ENCODE data around the gene GPR137.

Gene GPR137

GRCh38 chr11:64250415-64251015, 35.1 kb upstream of the GPR137 start:
- peak overlapping the region; percentile 53 to 65 for H3K4me3 ChIP-seq (ENCODE audit: low read depth in 1 of 2, low read length in 2 of 2)
- peaks cover 3 to 45% of the 10 kb centered on the region in 2 donors for H3K4me1 ChIP-seq (ENCODE audit: control insufficient read depth in 1 of 2, insufficient read depth in 2 of 2, low read length in 2 of 2)
- H3K27me3 ChIP-seq (ENCODE audit: low read depth, low read length) = no peaks in the 10 kb centered on the region
- H3K36me3 ChIP-seq (ENCODE audit: control insufficient read depth in 1 of 2, insufficient read depth in 2 of 2, low read length in 2 of 2) = peaks cover 7 to 10% of the 10 kb centered on the region in 2 donors
- H3K9me3 ChIP-seq (ENCODE audit: control insufficient read depth in 1 of 2, low read length in 2 of 2) = no peaks in the 10 kb centered on the region
- H3K27ac ChIP-seq (ENCODE audit: low read length) = no peak overlapping the region

- Histone ChIP-seq H3K27ac (ENCODE audit: low read length) (peak within 1 kb of the TSS; percentile 63), H3K4me3 (ENCODE audit: low read depth in 1 of 2, low read length in 2 of 2) (peak within 1 kb of the TSS; percentile 67 to 79), H3K27me3 (ENCODE audit: low read depth, low read length) (no peaks in the 10 kb centered on the region), H3K4me1 (ENCODE audit: control insufficient read depth in 1 of 2, insufficient read depth in 2 of 2, low read length in 2 of 2) (peaks cover 3 to 39% of the 10 kb centered on the region in 2 donors), H3K36me3 (ENCODE audit: control insufficient read depth in 1 of 2, insufficient read depth in 2 of 2, low read length in 2 of 2) (peaks cover 7 to 14% of the 10 kb centered on the region in 2 donors), H3K9me3 (ENCODE audit: control insufficient read depth in 1 of 2, low read length in 2 of 2) (no peaks in the 10 kb centered on the region)
Measured at GRCh38 chr11:64251016-64251752, 34.5 kb upstream of the GPR137 start, which contains the start of gene PLCB3. PLCB3 (plus strand) TSS chr11:64251530; CDS start chr11:64251650, 120 bp downstream.

- Histone ChIP-seq H3K36me3 (ENCODE audit: control insufficient read depth in 1 of 2, insufficient read depth in 2 of 2, low read length in 2 of 2) (peaks cover 12 to 19% of the 10 kb centered on the region in 2 donors), H3K9me3 (ENCODE audit: control insufficient read depth in 1 of 2, low read length in 2 of 2) (no peaks in the 10 kb centered on the region), H3K4me1 (ENCODE audit: control insufficient read depth in 1 of 2, insufficient read depth in 2 of 2, low read length in 2 of 2) (peaks cover 3 to 38% of the 10 kb centered on the region in 2 donors), H3K27ac (ENCODE audit: low read length) (peak overlapping the region; percentile 63), H3K4me3 (ENCODE audit: low read depth in 1 of 2, low read length in 2 of 2) (peak overlapping the region; percentile 67 to 79), H3K27me3 (ENCODE audit: low read depth, low read length) (no peaks in the 10 kb centered on the region)
Measured at GRCh38 chr11:64251753-64252002, 34.0 kb upstream of the GPR137 start.

- peaks cover 3 to 34% of the 10 kb centered on the region in 2 donors for H3K4me1 ChIP-seq (ENCODE audit: control insufficient read depth in 1 of 2, insufficient read depth in 2 of 2, low read length in 2 of 2)
- H3K4me3 ChIP-seq (ENCODE audit: low read depth in 1 of 2, low read length in 2 of 2) = peak overlapping the region; percentile 67 to 79
- no peaks in the 10 kb centered on the region for H3K27me3 ChIP-seq (ENCODE audit: low read depth, low read length)
- peaks cover 12 to 20% of the 10 kb centered on the region in 2 donors for H3K36me3 ChIP-seq (ENCODE audit: control insufficient read depth in 1 of 2, insufficient read depth in 2 of 2, low read length in 2 of 2)
- H3K27ac ChIP-seq (ENCODE audit: low read length) = peak overlapping the region; percentile 63
- no peaks in the 10 kb centered on the region for H3K9me3 ChIP-seq (ENCODE audit: control insufficient read depth in 1 of 2, low read length in 2 of 2)
Measured at GRCh38 chr11:64252003-64252872, 33.4 kb upstream of the GPR137 start.

GRCh38 chr11:64253043-64253442, 32.6 kb upstream of the GPR137 start:
- Histone ChIP-seq H3K4me1 (ENCODE audit: control insufficient read depth in 1 of 2, insufficient read depth in 2 of 2, low read length in 2 of 2) (peaks cover 3 to 28% of the 10 kb centered on the region in 2 donors), H3K4me3 (ENCODE audit: low read depth in 1 of 2, low read length in 2 of 2) (peak overlapping the region; percentile 67 to 79), H3K27me3 (ENCODE audit: low read depth, low read length) (no peaks in the 10 kb centered on the region), H3K9me3 (ENCODE audit: control insufficient read depth in 1 of 2, low read length in 2 of 2) (no peaks in the 10 kb centered on the region), H3K27ac (ENCODE audit: low read length) (peak overlapping the region; percentile 51), H3K36me3 (ENCODE audit: control insufficient read depth in 1 of 2, insufficient read depth in 2 of 2, low read length in 2 of 2) (peaks cover 12 to 21% of the 10 kb centered on the region in 2 donors)

- H3K9me3 ChIP-seq (ENCODE audit: control insufficient read depth in 1 of 2, low read length in 2 of 2) = no peaks in the 10 kb centered on the region
- peaks cover 13 to 25% of the 10 kb centered on the region in 2 donors for H3K36me3 ChIP-seq (ENCODE audit: control insufficient read depth in 1 of 2, insufficient read depth in 2 of 2, low read length in 2 of 2)
- H3K27me3 ChIP-seq (ENCODE audit: low read depth, low read length) = no peaks in the 10 kb centered on the region
- H3K4me3 ChIP-seq (ENCODE audit: low read depth in 1 of 2, low read length in 2 of 2) = peak overlapping the region in 1 of 2 donors; percentile 79
- H3K4me1 ChIP-seq (ENCODE audit: control insufficient read depth in 1 of 2, insufficient read depth in 2 of 2, low read length in 2 of 2) = peaks cover 3 to 28% of the 10 kb centered on the region in 2 donors
- no peak overlapping the region for H3K27ac ChIP-seq (ENCODE audit: low read length)
Measured at GRCh38 chr11:64253481-64253880, 32.2 kb upstream of the GPR137 start.

- Histone ChIP-seq H3K27me3 (ENCODE audit: low read depth, low read length) (no peaks in the 10 kb centered on the region), H3K4me1 (ENCODE audit: control insufficient read depth in 1 of 2, insufficient read depth in 2 of 2, low read length in 2 of 2) (peaks cover 3 to 28% of the 10 kb centered on the region in 2 donors), H3K27ac (ENCODE audit: low read length) (no peak overlapping the region), H3K4me3 (ENCODE audit: low read depth in 1 of 2, low read length in 2 of 2) (no peak overlapping the region), H3K36me3 (ENCODE audit: control insufficient read depth in 1 of 2, insufficient read depth in 2 of 2, low read length in 2 of 2) (peaks cover 19 to 34% of the 10 kb centered on the region in 2 donors), H3K9me3 (ENCODE audit: control insufficient read depth in 1 of 2, low read length in 2 of 2) (no peaks in the 10 kb centered on the region)
Measured at GRCh38 chr11:64254326-64254725, 31.3 kb upstream of the GPR137 start.

DNA sequence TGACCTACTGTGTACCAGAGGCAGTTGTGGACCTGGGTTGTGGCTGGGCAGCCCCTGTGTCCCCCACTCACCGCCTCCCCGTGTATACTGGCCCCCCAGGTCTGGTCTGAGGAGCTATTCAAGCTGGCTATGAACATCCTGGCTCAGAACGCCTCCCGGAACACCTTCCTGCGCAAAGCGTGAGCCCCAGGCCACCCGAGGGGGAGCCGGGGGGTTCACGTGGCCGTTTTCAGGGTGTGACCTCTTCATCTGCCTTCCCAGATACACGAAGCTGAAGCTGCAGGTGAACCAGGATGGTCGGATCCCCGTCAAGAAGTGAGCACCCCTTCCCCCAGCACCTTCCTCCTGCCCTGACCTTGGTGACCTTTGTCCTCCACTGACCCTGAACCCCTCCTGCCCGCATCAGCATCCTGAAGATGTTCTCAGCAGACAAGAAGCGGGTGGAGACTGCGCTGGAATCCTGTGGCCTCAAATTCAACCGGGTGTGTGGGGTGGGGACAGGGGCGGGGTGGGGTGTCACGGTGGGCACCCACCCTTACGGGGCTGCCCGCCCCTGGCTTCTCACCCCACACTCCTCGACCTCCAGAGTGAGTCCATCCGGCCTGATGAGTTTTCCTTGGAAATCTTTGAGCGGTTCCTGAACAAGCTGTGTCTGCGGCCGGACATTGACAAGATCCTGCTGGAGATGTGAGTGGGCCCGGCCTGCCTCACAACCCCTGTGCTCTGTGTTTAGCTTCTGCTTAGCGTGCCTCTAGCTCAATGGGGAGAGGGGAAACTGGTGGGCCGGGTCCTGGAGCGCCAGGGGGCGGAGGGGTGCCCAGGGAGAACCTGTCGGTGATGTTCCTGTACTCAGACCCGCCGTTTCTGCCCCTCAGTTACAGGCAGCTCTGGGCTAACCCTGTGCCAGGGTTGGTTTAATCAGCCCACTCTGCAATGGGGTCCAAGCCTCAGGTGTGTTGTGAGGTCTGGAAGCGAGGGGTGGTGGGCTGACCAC, 30.2 kb upstream of the GPR137 start:
- no peaks in the 10 kb centered on the region for H3K27me3 ChIP-seq (ENCODE audit: low read depth, low read length)
- no peak overlapping the region for H3K4me3 ChIP-seq (ENCODE audit: low read depth in 1 of 2, low read length in 2 of 2)
- H3K36me3 ChIP-seq (ENCODE audit: control insufficient read depth in 1 of 2, insufficient read depth in 2 of 2, low read length in 2 of 2) = peaks cover 24 to 43% of the 10 kb centered on the region in 2 donors

GRCh38 chr11:64256300-64256699, 29.3 kb upstream of the GPR137 start:
- no peak overlapping the region for H3K27ac ChIP-seq (ENCODE audit: low read length)
- H3K27me3 ChIP-seq (ENCODE audit: low read depth, low read length) = no peaks in the 10 kb centered on the region
- H3K4me1 ChIP-seq (ENCODE audit: control insufficient read depth in 1 of 2, insufficient read depth in 2 of 2, low read length in 2 of 2) = peaks cover 0 to 22% of the 10 kb centered on the region in 2 donors
- peaks cover 24 to 47% of the 10 kb centered on the region in 2 donors for H3K36me3 ChIP-seq (ENCODE audit: control insufficient read depth in 1 of 2, insufficient read depth in 2 of 2, low read length in 2 of 2)
- no peak overlapping the region for H3K4me3 ChIP-seq (ENCODE audit: low read depth in 1 of 2, low read length in 2 of 2)
- no peaks in the 10 kb centered on the region for H3K9me3 ChIP-seq (ENCODE audit: control insufficient read depth in 1 of 2, low read length in 2 of 2)

More for the DNA sequence above, 30.2 kb upstream of the GPR137 start:
- H3K9me3 ChIP-seq (ENCODE audit: control insufficient read depth in 1 of 2, low read length in 2 of 2) = no peaks in the 10 kb centered on the region
- H3K27ac ChIP-seq (ENCODE audit: low read length) = no peak overlapping the region
- H3K4me1 ChIP-seq (ENCODE audit: control insufficient read depth in 1 of 2, insufficient read depth in 2 of 2, low read length in 2 of 2) = peaks cover 3 to 27% of the 10 kb centered on the region in 2 donors

DNA sequence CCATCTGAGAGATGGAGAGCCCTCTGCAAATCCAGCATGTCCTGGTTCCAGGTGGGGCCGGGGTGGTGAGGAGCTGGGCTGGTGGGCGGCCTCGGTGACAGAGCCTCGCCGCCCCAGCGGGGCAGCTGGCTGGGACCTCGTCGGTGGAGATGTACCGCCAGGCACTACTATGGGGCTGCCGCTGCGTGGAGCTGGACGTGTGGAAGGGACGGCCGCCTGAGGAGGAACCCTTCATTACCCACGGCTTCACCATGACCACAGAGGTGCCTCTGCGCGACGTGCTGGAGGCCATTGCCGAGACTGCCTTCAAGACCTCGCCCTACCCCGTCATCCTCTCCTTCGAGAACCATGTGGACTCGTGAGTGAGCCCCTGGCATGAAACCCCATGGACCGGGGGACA, 27.3 kb upstream of the GPR137 start:
- H3K27me3 ChIP-seq (ENCODE audit: low read depth, low read length) = no peaks in the 10 kb centered on the region
- H3K4me1 ChIP-seq (ENCODE audit: control insufficient read depth in 1 of 2, insufficient read depth in 2 of 2, low read length in 2 of 2) = peaks cover 0 to 6% of the 10 kb centered on the region in 2 donors
- H3K36me3 ChIP-seq (ENCODE audit: control insufficient read depth in 1 of 2, insufficient read depth in 2 of 2, low read length in 2 of 2) = peaks cover 29 to 68% of the 10 kb centered on the region in 2 donors
- no peak overlapping the region for H3K27ac ChIP-seq (ENCODE audit: low read length)
- H3K4me3 ChIP-seq (ENCODE audit: low read depth in 1 of 2, low read length in 2 of 2) = no peak overlapping the region
- no peaks in the 10 kb centered on the region for H3K9me3 ChIP-seq (ENCODE audit: control insufficient read depth in 1 of 2, low read length in 2 of 2)

Data from muscle layer of duodenum (tissue), 2 donors.